ENCODE results near the gene CARD14. TPM values are rescaled to one million over a fixed set of nuclear protein-coding genes. Genes with fewer than 3 reads are reported as not detected.

The CARD14 gene
- polyA plus RNA-seq, 1 donor (not counting 4 experiments of a cell fraction or from before 2014, with no cell fraction given), result 0.49 TPM

- Histone ChIP-seq H3K9ac (ENCODE audit: control insufficient read depth, extremely low read depth, insufficient read depth, low read length) (no peak overlapping the region), H3K79me2 (ENCODE audit: control insufficient read depth, insufficient read depth, low read length) (no peaks in the 10 kb centered on the region)
Observed at GRCh38 chr17:80221351-80222105, 51.7 kb downstream of the CARD14 start.

GRCh38 chr17:80222376-80223141, 52.7 kb downstream of the CARD14 start:
- H3K27ac ChIP-seq (ENCODE audit: control insufficient read depth, insufficient read depth, low read length), result no peak overlapping the region
- H3K27me3 ChIP-seq (ENCODE audit: control insufficient read depth, extremely low read depth, insufficient read depth, low read length), result no peaks in the 10 kb centered on the region
- no peaks in the 10 kb centered on the region for H3K36me3 ChIP-seq (ENCODE audit: control insufficient read depth in 2 of 2, extremely low read depth in 1 of 2, insufficient read depth in 2 of 2, low read length in 2 of 2)
- DNase-seq (ENCODE audit: low read depth, low spot score) (no peak), FAIRE-seq (no peak)
- dilution Hi-C loops (cut with MboI; ENCODE audit: extremely low pct_ligation_motif_present, low sequenced_read_pairs), result no loop called here
- H3K9me1 ChIP-seq (ENCODE audit: control insufficient read depth, extremely low read depth, insufficient read depth, low read length), result no peaks in the 10 kb centered on the region
- H3K4me3 ChIP-seq (ENCODE audit: control insufficient read depth in 2 of 3, extremely low read depth in 1 of 3, insufficient read depth in 2 of 3, low read depth in 1 of 3, low read length in 3 of 3), result no peak overlapping the region
- H3K4me1 ChIP-seq (ENCODE audit: control insufficient read depth, extremely low read depth, insufficient read depth, low read length), result peaks cover 7% of the 10 kb centered on the region
- no peak overlapping the region for H2AFZ ChIP-seq (ENCODE audit: control insufficient read depth, low read length)
- H3K9ac ChIP-seq (ENCODE audit: control insufficient read depth, extremely low read depth, insufficient read depth, low read length), result no peak overlapping the region
- no peaks in the 10 kb centered on the region for H4K20me1 ChIP-seq (ENCODE audit: control insufficient read depth, extremely low read depth, insufficient read depth, low read length)
- no peak for TF ChIP-seq EZH2 (IDR thresholded peaks at IDR 0.05; ENCODE audit: low read length)
- TF ChIP-seq, protein P1, sequence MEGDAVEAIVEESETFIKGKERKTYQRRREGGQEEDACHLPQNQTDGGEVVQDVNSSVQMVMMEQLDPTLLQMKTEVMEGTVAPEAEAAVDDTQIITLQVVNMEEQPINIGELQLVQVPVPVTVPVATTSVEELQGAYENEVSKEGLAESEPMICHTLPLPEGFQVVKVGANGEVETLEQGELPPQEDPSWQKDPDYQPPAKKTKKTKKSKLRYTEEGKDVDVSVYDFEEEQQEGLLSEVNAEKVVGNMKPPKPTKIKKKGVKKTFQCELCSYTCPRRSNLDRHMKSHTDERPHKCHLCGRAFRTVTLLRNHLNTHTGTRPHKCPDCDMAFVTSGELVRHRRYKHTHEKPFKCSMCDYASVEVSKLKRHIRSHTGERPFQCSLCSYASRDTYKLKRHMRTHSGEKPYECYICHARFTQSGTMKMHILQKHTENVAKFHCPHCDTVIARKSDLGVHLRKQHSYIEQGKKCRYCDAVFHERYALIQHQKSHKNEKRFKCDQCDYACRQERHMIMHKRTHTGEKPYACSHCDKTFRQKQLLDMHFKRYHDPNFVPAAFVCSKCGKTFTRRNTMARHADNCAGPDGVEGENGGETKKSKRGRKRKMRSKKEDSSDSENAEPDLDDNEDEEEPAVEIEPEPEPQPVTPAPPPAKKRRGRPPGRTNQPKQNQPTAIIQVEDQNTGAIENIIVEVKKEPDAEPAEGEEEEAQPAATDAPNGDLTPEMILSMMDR (optimal IDR thresholded peaks at IDR 0.05 in 1 of 3, IDR thresholded peaks at IDR 0.05 in 1 of 3, conservative IDR thresholded peaks at IDR 0.05 in 1 of 3; ENCODE audit: extremely low read depth in 1 of 3, insufficient read depth in 2 of 3, low read length in 3 of 3), result no peak
- no peaks in the 10 kb centered on the region for H3K9me3 ChIP-seq (ENCODE audit: control insufficient read depth, low read depth, low read length)
- H3K79me2 ChIP-seq (ENCODE audit: control insufficient read depth, insufficient read depth, low read length), result no peaks in the 10 kb centered on the region
- no peak overlapping the region for H3K4me2 ChIP-seq (ENCODE audit: control insufficient read depth, extremely low read depth, insufficient read depth, low read depth, low read length)

More at GRCh38 chr17:80221351-80222105, 51.7 kb downstream of the CARD14 start:
- DNase-seq (ENCODE audit: low read depth, low spot score) (no peak), FAIRE-seq (no peak)
- no peaks in the 10 kb centered on the region for H3K27me3 ChIP-seq (ENCODE audit: control insufficient read depth, extremely low read depth, insufficient read depth, low read length)
- no peaks in the 10 kb centered on the region for H3K36me3 ChIP-seq (ENCODE audit: control insufficient read depth in 2 of 2, extremely low read depth in 1 of 2, insufficient read depth in 2 of 2, low read length in 2 of 2)
- peak overlapping the region in 2 of 3 experiments; percentile 75 to 76 for H3K4me3 ChIP-seq (ENCODE audit: control insufficient read depth in 2 of 3, extremely low read depth in 1 of 3, insufficient read depth in 2 of 3, low read depth in 1 of 3, low read length in 3 of 3)
- no peak overlapping the region for H3K27ac ChIP-seq (ENCODE audit: control insufficient read depth, insufficient read depth, low read length)
- no peaks in the 10 kb centered on the region for H3K9me3 ChIP-seq (ENCODE audit: control insufficient read depth, low read depth, low read length)
- H4K20me1 ChIP-seq (ENCODE audit: control insufficient read depth, extremely low read depth, insufficient read depth, low read length), result no peaks in the 10 kb centered on the region
- peaks cover 7% of the 10 kb centered on the region for H3K4me1 ChIP-seq (ENCODE audit: control insufficient read depth, extremely low read depth, insufficient read depth, low read length)
- no peaks in the 10 kb centered on the region for H3K9me1 ChIP-seq (ENCODE audit: control insufficient read depth, extremely low read depth, insufficient read depth, low read length)
- peak overlapping the region; percentile 56 for H3K4me2 ChIP-seq (ENCODE audit: control insufficient read depth, extremely low read depth, insufficient read depth, low read depth, low read length)
- TF ChIP-seq, protein P1 (optimal IDR thresholded peaks at IDR 0.05 in 1 of 3, IDR thresholded peaks at IDR 0.05 in 1 of 3, conservative IDR thresholded peaks at IDR 0.05 in 1 of 3; ENCODE audit: extremely low read depth in 1 of 3, insufficient read depth in 2 of 3, low read length in 3 of 3), result no peak
- TF ChIP-seq EZH2 (IDR thresholded peaks at IDR 0.05; ENCODE audit: low read length), result no peak
- dilution Hi-C loops (cut with MboI; ENCODE audit: extremely low pct_ligation_motif_present, low sequenced_read_pairs), result no loop called here
- no peak overlapping the region for H2AFZ ChIP-seq (ENCODE audit: control insufficient read depth, low read length)

Data from keratinocyte (primary cell).